HuH-7.5 (cell line): ENCODE results near the gene SFT2D3.
A peak's percentile ranks its signal among the peaks of the same experiment; 100 is the strongest.

ENCODE experiments used
- DNase-seq: peaks from one replicate; pipeline ENCODE4 v3.0.0; 2011; ENCODE audit warnings: low spot score

The SFT2D3 gene

DNA sequence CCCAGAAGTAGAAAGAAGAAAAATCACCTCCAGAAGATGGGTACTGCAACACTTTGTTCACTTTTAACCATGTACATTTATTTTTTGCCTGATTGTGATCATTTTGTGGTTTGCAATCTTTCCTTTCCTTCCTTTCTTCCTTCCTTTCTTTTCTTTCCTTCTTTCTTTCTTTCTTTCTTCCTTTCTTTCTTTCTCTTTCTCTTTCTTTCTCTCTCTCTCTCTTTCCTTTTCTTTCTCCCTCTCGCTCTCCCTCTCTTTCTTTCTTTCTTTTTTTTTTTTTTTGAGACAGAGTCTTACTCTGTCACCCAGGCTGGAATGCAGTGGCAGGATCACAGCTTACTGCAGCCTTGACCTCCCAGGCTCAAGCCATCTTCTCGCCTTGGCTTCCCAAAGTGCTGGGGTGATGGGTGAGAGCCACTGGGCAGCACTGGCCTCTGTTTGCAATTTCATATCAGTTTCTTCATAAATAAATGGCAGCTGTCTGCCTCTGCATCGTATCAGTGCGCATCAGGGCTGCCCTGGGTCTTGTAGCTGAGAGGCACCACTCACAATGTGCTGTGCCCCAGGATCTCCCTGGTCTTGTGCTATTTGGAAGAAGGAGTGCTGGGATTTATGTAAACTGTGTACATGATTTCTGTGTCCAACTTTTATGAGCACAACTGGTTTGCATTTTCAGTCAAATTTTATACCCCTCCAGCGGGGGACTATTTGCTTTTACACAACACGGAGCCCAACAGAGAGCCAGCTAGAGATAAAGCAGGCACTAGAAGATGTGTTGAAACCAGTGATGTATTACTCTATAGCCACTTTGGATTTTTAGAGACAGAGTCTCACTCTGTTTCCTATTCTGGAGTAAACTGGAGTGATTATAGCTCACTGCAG lies 19.1 kb upstream of the SFT2D3 start:
- DNase-seq = no peak

DNA sequence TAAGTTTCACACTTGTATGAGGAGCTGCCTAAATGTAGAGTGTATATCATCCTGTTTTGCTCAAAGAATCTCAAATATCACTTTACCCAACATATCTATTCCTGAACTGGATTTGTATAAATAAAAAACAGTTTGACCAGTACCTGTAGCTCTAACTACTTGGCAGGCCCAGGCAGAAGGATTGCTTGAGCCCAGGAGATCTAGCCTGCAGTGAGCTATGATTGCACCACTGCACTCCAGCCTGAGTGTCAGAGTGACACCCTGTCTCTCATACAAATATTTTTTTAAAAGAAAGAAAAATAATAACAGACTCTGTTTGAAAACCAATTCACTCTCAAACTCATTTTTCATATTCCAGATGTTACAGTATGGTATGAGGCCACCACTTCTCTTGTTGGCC lies 18.2 kb upstream of the SFT2D3 start:
- DNase-seq = no peak

DNA sequence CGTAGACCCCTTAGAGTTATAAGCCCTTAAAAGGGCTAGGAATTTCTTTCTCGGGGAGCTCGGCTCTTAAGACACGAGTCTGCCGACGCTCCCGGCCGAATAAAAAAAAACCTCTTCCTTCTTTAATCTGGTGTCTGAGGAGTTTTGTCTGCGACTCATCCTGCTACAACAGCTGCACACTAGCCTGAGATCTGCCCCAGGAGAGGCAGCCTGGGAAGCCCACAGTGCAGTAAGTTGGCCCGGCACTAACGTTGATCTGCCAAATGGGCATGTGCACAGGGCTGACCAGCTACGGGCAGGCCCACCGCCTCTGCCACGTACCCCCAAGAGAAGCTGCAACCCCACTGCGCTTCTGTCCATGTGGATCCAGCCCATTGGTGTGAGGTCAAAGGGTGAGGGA lies 17.5 kb upstream of the SFT2D3 start:
- DNase-seq = no peak

DNA sequence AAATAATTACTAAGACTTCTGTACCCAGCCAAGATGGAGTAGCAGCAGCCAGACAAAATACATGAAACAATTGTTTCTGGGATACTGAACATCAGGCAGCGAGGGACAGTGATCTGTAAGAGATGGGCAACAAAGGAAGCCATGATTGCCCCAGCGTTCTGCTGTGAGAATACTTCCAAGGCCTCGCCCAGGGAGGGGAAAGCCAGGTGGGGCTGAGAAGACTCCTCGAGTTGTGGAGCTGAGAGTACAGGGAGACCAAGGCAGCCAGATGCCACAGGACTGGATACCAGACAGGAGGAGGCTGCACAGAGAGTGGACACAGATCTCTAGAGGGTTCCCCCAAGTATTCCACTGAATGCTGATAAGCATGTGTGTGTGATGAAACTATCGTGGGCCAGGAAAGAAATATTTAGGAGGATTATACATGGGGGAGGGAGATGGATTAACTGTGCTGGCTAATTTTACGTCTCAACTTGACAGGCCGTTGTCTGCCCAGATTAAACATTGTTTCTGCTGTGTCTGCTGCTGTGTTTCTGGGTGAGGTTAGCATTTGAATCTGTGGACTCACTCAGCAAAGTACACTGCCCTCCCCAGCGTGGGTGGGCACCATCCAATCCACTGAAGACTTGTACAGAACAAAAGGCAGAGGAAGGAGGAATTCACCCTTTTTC lies 15.8 kb upstream of the SFT2D3 start:
- no peak for DNase-seq

DNA sequence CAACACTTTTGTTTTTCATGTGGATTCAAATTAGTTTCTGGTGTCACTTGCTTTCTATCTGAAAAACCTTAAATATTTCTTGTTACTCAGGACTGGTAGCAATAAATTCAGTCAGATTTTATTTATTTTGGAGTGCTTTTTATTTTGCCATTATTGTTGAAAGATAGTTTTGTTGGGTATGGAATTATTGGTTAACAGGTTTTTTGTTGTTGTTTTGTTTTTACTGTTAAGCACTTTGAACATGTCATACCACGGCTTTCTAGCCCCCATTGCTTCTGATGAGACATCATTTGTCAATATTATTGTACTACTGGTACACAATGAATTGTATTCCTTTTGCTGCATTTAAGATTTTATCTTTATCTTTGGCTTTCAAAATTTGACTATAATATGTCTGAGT lies 12.9 kb upstream of the SFT2D3 start:
- DNase-seq = no peak

DNA sequence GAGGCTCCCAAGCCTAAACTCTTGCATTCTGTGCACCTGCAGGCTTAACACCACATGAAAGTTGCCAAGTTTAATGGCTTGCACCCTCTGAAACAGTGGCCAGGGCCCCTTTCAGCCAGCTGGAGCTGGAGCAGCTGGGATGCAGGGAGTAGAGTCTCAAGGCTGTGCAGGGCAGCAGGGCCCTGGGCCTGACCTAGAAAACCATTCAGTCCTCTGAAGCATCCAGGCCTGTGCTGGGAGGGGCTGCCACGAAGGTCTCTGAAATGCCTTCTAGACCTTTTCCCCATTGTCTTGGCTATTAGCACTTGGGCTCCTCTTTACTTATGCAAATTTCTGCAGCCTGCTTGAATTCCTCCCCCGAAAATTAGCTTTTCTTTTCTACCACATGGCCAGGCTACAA lies 10.6 kb upstream of the SFT2D3 start:
- DNase-seq = no peak

DNA sequence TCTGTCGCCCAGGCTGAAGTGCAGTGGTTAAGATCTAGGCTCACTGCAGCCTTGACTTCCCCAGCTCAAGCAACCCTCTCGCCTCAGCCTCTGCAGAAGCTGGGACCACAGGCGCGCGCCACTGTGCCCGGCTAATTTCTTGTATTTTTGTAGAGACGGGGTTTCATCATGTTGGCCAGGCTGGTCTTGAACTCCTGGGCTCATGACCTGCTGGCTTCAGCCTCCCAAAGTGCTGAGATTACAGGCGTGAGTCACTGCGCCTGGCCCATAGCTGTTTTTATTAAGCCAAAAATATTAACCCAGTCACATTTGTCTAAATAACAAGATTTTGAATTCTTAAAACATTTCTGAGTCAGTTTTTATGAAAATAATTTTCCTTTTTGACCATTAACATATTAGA lies 6.3 kb upstream of the SFT2D3 start:
- no peak for DNase-seq

- no peak for DNase-seq
These were observed 5.5 kb upstream of the SFT2D3 start for GRCh38 chr2:127695491-127696472.

DNA sequence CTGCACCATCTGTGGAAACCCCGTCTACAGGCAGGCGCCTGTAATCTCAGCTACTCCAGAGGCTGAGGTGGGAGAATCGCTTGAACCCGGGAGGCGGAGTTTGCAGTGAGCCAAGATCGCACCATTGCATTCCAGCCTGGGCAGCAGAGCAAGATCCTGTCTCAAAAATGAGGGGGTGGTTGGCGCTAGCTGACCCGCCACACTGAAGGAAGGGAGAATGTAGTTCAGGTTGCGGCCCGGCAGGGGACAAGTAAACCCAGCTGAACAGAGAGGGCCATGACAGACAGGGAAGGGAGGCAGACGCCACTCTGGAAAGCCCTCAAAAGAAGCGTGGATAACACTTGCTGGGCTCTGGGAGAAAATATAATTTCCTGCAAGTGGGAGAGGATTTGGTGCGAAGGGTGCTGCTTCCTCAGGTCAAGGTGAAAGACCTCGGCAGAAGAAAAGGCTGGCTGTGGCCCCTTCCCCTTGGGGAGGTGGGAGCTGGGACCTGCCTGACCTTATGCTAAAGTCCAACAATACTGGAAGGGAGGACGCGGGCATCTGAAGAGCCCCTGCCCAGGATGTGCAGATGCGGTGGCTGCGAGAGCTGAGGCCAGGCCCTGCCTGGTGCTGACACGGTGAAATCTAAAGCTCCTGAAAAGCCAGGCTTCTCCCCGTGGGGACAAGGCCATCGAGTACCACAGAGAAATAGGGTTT lies 3.7 kb upstream of the SFT2D3 start:
- DNase-seq = no peak

DNA sequence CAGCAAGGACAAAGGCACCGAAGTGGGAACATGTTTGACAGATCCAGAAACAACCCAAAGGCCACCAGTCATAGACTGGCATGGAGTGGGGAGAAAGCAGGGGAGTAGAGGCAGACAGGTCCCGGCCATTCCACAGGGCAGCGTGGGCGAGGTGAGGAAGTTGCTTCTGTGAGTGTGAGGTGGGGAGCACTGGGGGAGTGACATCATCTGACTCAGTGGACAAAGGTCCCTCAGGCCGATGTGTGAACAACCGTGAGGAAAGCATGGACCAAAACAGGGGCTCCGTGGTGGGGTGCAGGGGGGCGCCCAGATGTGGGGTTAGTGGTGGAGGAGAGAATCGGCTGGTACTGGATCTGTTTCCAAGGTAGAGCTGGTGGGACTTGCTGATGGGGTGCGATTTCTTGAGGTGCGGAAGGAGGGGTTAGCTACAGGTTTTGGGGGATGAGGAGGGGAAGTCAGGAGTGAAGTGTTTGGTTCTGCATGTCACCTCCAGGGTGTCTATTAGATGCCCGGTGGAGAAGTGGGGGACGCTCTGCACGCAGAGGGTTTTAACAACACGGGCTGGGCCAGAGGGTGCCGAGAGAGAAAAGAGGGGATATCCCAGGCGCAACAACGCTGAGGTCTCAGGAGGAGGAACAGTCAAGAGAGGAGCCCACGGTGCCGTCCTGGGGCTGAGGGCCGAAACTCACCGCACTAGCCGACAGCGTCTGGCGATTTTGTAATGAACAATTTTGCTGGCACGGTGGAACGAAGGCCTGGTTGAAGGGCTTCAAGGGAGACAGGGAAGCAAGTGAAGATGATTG lies 2.5 kb upstream of the SFT2D3 start:
- no peak for DNase-seq

DNA sequence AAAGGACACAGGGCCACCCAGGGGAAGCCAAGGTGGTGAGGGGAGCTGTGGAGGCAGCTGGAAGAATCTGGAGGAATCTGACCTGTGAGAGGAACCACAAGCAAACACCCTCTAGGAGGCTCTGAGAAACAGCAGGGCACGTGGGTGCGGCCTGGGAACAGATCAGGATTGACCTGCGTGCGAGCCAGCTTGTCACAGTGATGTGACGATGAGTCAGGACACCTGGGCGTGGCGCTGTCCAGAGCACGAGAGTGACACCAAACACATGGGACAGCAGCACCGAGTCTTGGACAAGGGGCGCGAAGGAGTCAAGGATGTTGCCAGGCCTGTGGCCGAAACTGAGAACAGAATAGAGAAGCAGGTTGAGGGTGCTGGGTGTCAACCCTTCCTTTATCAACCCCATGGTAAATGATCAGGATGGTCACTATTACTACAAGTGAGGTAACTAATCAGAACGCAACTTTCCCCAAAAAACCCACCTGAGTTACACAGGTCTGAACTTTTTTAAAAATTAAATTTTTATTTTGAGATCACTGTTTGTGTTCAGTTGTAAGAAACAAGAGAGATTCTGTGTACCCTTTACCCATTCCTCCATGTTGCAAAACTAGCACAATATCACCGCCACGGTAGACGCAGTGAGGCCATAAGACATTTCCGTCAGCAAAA lies 637 bp upstream of the SFT2D3 start:
- DNase-seq = peak; percentile 93

- peak; percentile 80 for DNase-seq
These were observed 526 bp downstream of the SFT2D3 start for GRCh38 chr2:127701651-127702394.

DNA sequence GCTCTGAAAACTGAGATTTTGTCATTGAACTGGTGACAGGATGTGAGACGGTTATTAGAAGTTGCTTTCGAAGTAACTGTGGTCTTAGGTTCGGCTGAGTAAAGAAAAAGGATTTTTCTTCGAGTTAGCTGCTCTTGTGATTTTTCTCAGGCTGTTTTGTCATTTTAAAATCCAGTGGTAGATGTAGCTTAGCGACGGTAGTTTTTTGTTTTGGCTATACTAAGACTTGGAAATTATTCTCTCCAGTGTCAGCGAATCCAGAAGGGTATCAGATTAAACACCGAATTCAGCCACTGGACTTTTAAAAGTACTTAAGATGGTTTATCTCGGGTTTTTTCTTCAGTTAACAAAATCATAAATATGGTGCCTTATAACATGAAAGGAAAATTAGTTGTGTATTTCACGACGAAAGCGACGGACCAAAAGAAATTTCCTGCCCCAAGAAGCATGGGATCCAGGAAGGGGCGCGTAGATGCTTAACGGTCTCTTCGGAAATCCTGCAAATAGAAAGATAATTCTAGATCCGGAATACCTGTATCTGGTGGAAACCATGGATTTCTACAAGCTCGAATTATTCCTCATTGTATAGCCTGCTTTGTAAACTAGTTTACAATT lies 1.2 kb downstream of the SFT2D3 start:
- no peak for DNase-seq

GRCh38 chr2:127703282-127703681 lies 2.0 kb downstream of the SFT2D3 start:
- DNase-seq = no peak

- no peak for DNase-seq
These were observed 3.5 kb downstream of the SFT2D3 start for GRCh38 chr2:127704641-127705390.

- DNase-seq = no peak
These were observed 4.2 kb downstream of the SFT2D3 start for GRCh38 chr2:127705391-127706065.

- DNase-seq = no peak
These were observed 5.1 kb downstream of the SFT2D3 start for GRCh38 chr2:127706215-127706990.
